Progenitor cell of endocrine pancreas (in vitro differentiated cells): Measurements from ENCODE around the gene FANCC. TPM values are rescaled to one million over a fixed set of nuclear protein-coding genes. Genes with fewer than 3 reads are reported as not detected.

Source experiments
- DNase-seq: peaks from one replicate; pipeline ENCODE4 v3.0.0; 2021; ENCODE audit warnings: low spot score; ENCODE audit not compliant: unreplicated experiment
- H3K27ac Mint-ChIP-seq: 2 replicates; pipeline ENCODE4 v1.8.0; 2021; ENCODE audit warnings: mild to moderate bottlenecking, moderate library complexity, mixed read lengths
- H3K27me3 Mint-ChIP-seq: 2 replicates; pipeline ENCODE4 v1.8.0; 2021; ENCODE audit warnings: mixed read lengths
- H3K36me3 Mint-ChIP-seq: 2 replicates; pipeline ENCODE4 v1.8.0; 2022; ENCODE audit warnings: mixed read lengths; ENCODE audit not compliant: insufficient read depth
- H3K4me1 Mint-ChIP-seq: 2 replicates; pipeline ENCODE4 v1.8.0; 2021; ENCODE audit warnings: low read depth, mixed read lengths
- H3K4me3 Mint-ChIP-seq: 2 replicates; pipeline ENCODE4 v1.8.0; 2021; ENCODE audit warnings: low read depth, mild to moderate bottlenecking, moderate library complexity, mixed read lengths
- H3K9me3 Mint-ChIP-seq: 2 replicates; pipeline ENCODE4 v1.8.0; 2021; ENCODE audit warnings: low read depth, mixed read lengths
- CTCF ChIP-seq: fragments of 200-600 bp; sonication (generic); IDR thresholded peaks from one replicate; pipeline ENCODE4 v1.5.0; 2021; ENCODE audit warnings: antibody characterized with exemption, mild to moderate bottlenecking; ENCODE audit not compliant: unreplicated experiment
- total RNA-seq: library from RNA; stranded (reverse); gene quantifications from 2 replicates; pipeline ENCODE4 v1.2.1, GENCODE V29; 2021

FANCC gene
- total RNA-seq, 1 donor from 2014 or later, result 28.9 TPM

GRCh38 chr9:95096807-95097206, 220.7 kb downstream of the FANCC start:
- H3K36me3 Mint-ChIP-seq, result peaks cover 17% of the 10 kb centered on the region
- no peak for DNase-seq
- no peak overlapping the region for H3K4me3 Mint-ChIP-seq
- TF ChIP-seq CTCF, result no peak
- peaks cover 27% of the 10 kb centered on the region for H3K4me1 Mint-ChIP-seq
- no peaks in the 10 kb centered on the region for H3K9me3 Mint-ChIP-seq
- H3K27me3 Mint-ChIP-seq, result no peaks in the 10 kb centered on the region
- H3K27ac Mint-ChIP-seq, result no peak overlapping the region

GRCh38 chr9:95096381-95096780, 221.1 kb downstream of the FANCC start:
- no peak for DNase-seq
- Mint-ChIP-seq H3K36me3 (peaks cover 17% of the 10 kb centered on the region), H3K27ac (peak overlapping the region; percentile 2), H3K4me3 (no peak overlapping the region), H3K27me3 (no peaks in the 10 kb centered on the region), H3K9me3 (no peaks in the 10 kb centered on the region), H3K4me1 (peaks cover 31% of the 10 kb centered on the region)
- no peak for TF ChIP-seq CTCF

GRCh38 chr9:95095641-95096355, 221.7 kb downstream of the FANCC start:
- Mint-ChIP-seq H3K9me3 (no peaks in the 10 kb centered on the region), H3K27me3 (no peaks in the 10 kb centered on the region), H3K4me3 (no peak overlapping the region), H3K27ac (peak overlapping the region; percentile 2), H3K4me1 (peaks cover 35% of the 10 kb centered on the region), H3K36me3 (peaks cover 14% of the 10 kb centered on the region)
- DNase-seq, result no peak
- TF ChIP-seq CTCF, result no peak

GRCh38 chr9:95094002-95094401, 223.5 kb downstream of the FANCC start:
- TF ChIP-seq CTCF, result no peak
- no peaks in the 10 kb centered on the region for H3K9me3 Mint-ChIP-seq
- DNase-seq, result no peak
- peaks cover 37% of the 10 kb centered on the region for H3K4me1 Mint-ChIP-seq
- peak overlapping the region; percentile 21 for H3K27ac Mint-ChIP-seq
- no peaks in the 10 kb centered on the region for H3K27me3 Mint-ChIP-seq
- H3K4me3 Mint-ChIP-seq, result no peak overlapping the region
- peaks cover 16% of the 10 kb centered on the region for H3K36me3 Mint-ChIP-seq

- no peaks in the 10 kb centered on the region for H3K9me3 Mint-ChIP-seq
- peaks cover 16% of the 10 kb centered on the region for H3K36me3 Mint-ChIP-seq
- H3K4me1 Mint-ChIP-seq, result peaks cover 37% of the 10 kb centered on the region
- no peaks in the 10 kb centered on the region for H3K27me3 Mint-ChIP-seq
- peak overlapping the region; percentile 21 for H3K27ac Mint-ChIP-seq
- no peak overlapping the region for H3K4me3 Mint-ChIP-seq
- DNase-seq, result no peak
- no peak for TF ChIP-seq CTCF
These were observed 223.9 kb downstream of the FANCC start for GRCh38 chr9:95093586-95093985.
